ENCODE measurements around the gene YKT6.
A peak's percentile ranks its signal among the peaks of the same experiment; 100 is the strongest.
"Not testable (repeated sequence)": the region's sequence is repeated elsewhere in the genome, so short reads cannot be mapped to it uniquely, and the experiment has no call there.

YKT6 gene

DNA sequence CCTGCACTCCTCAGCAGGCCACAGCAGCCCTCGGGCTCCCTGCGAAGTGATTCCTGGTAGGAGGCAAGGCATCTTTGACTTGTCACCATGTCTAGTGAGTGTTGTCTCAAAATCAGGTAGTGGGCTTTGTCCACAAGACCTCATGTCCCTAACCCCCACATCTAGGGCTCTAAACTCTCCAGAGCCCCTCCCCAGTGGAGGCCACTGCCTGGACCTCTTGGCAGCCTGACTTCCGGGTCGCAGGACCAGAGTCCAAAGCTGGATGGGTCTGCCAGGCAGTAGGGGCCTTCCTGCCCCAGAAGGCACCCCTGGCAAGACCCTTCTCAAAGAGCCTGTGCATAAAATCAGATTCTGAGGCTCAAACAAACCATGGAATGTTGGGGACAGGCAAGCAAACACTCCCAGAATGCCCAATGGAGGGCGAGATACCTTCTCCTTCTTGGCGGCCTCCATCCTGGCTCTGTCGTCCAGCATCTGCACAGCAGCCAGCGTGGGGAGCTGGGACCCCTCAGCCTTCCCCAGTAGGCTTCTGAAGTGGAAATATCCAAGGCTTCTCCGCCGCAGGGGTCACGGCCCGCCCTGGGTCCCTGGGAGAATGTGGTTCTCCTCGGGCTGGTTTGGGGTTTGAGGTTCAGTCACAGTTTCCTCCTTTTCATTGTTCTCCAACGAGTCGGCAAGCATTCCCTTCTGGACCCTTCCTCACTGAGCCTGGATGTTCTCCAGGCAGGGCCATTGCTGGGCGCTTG, 12.1 kb upstream of the YKT6 start:
- FAIRE-seq (no peak), DNase-seq (ENCODE audit: insufficient read length) (no peak)
- no peak for TF ChIP-seq POLR2AphosphoS5 (IDR thresholded peaks at IDR 0.05; ENCODE audit: low read depth, low read length)
- no peak for TF ChIP-seq TAF1 (IDR thresholded peaks at IDR 0.05; ENCODE audit: borderline replicate concordance, low read depth, low read length)
- no peak for TF ChIP-seq POLR2A (IDR thresholded peaks at IDR 0.05; ENCODE audit: low read depth, low read length)

DNA sequence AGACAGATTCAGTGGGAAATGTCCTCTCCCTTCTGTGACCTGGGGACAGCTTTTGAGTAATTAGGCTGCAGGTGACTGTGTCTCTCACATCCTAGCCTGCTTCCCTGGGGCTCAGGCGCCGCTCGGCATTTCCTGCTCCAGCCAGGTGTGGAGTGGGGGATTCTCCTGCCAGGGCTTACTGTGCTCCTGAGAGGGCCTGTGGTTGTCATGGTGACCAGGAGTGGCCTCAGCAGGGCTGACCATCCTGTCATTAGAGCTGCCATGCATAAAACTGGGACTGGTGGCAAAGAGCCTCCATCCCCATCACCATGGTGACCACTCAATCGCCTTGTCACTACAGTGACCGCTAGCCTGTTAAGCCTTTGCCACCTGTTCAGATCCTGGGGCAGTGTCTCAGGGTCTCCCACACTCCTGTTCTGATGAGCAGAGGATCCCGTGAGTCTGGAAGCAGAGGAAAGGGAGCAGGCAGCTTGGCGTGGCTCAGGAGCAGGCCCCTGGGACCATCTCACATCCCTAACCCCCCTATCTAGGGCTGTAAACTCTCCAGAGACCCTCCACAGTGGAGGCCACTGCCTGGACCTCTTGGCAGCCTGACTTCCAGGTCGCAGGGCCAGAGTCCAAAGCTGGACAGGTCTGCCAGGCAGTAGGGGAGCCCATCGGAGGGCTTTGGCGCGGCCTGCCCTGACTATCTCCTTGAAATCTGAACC, 11.3 kb upstream of the YKT6 start, which contains the start of gene GCK:
Gene GCK, minus strand, starts transcription at position 154 of the 707 bp plus-strand sequence. CDS start 486 bp downstream, outside the sequence.
- TF ChIP-seq TAF1 (IDR thresholded peaks at IDR 0.05; ENCODE audit: borderline replicate concordance, low read depth, low read length) = no peak
- TF ChIP-seq POLR2A (IDR thresholded peaks at IDR 0.05; ENCODE audit: low read depth, low read length) = no peak
- no peak for TF ChIP-seq POLR2AphosphoS5 (IDR thresholded peaks at IDR 0.05; ENCODE audit: low read depth, low read length)
- FAIRE-seq (no peak), DNase-seq (ENCODE audit: insufficient read length) (no peak)

DNA sequence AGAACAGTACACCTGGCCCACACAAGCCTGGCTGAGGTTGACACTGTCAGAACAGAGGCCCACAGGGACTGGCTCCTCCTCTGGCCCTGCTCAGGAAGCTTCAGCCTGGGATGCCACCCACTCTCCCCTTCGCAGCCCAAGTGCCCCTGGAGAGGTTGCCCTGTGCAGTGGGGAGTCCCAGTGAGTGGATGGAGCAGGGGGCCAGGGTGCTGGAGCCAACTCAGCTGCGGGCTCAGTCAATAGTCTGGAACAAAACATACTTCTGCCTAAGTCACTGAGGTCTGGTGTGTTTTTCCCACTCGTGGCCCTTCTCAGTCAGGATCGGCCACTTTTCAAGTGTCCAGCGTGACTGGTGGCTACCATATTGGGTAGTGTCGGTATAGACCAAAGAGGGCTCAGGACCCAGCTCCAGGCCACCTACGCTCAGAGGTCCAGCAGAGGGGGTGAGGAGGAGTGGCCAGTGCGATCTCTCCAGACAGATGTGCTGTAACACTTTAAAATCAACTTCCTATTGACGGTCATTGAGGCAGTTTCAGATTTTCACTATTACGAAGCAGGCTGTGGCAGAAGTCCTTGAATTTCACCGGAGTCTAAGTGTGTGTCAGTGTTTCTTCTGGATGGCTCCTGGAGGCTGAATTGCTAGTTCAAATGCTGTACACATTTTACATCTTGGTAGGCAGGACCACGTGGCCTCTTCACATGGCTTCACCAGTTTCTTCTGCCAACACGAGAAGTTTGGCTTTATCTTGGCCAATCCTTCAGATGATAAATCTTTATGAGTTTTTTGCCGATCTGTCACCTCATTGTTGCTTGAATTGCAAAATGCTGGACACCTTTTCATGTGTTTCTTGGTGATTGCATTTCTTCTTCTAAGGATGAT, 10.5 kb upstream of the YKT6 start:
- FAIRE-seq (no peak), DNase-seq (ENCODE audit: insufficient read length) (no peak)
- no peak for TF ChIP-seq POLR2AphosphoS5 (IDR thresholded peaks at IDR 0.05; ENCODE audit: low read depth, low read length)
- TF ChIP-seq TAF1 (IDR thresholded peaks at IDR 0.05; ENCODE audit: borderline replicate concordance, low read depth, low read length) = no peak
- no peak for TF ChIP-seq POLR2A (IDR thresholded peaks at IDR 0.05; ENCODE audit: low read depth, low read length)

DNA sequence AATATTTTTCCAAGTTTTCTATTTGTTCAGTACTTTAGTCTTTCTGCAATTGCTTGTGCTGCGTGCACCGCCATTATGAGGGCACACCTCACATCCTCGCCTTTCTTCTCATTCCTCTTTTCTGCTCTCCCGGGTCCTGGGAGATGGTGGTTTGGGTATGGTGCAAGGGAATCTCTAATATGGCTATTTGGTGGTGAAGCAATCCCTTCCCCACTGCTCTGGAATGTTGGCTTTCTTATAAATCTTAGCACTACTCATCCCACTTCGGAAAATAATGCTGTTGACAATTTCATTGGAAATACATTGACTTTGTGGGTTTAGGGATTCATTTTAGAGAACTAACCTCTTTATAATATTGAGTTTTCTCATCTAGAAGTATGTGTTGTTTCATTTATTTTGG, 9.6 kb upstream of the YKT6 start:
- DNase-seq (ENCODE audit: insufficient read length) = no peak
- TF ChIP-seq TAF1 (IDR thresholded peaks at IDR 0.05; ENCODE audit: borderline replicate concordance, low read depth, low read length) (no peak), POLR2AphosphoS5 (IDR thresholded peaks at IDR 0.05; ENCODE audit: low read depth, low read length) (no peak), POLR2A (IDR thresholded peaks at IDR 0.05; ENCODE audit: low read depth, low read length) (no peak)
- no peak for FAIRE-seq

DNA sequence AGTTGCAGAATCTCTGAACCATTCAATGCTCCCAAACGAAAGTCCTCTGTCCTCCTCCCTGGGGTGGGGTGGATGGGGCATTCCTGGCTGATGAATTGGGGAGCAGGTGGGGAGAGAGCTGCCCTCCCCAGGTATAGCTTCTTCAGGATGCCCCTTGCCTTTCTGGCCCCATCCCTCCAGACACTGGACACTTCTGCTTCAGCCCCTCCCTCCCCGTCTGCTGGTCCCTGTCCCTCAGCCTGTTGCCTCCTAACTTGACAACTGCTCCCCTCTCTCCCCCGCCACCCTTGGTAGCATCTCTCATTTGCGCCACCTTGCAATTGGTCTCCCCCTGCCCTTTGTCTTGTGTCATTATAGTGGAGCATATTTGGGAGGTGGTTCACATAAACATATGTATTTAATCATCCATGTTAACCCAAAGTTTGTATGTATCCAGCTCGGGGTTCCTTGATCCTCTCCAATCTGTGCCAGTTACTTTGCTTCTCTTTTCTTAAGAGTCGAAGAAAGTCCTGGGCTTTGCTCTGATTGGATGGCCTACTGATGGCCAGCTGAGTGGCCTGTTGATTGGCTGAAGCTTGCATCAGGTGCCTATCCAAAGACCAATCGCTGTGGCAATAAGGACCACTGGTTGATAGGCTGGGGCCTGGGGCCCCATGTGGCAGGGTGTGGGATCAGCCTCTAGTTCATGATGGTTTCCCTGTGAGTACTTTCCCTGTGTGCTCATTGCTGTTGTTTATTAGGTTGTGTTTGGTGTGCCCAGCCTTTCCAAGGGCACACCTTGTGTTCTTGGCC, 7.6 kb upstream of the YKT6 start:
- DNase-seq (ENCODE audit: insufficient read length) = no peak
- FAIRE-seq = no peak

DNA sequence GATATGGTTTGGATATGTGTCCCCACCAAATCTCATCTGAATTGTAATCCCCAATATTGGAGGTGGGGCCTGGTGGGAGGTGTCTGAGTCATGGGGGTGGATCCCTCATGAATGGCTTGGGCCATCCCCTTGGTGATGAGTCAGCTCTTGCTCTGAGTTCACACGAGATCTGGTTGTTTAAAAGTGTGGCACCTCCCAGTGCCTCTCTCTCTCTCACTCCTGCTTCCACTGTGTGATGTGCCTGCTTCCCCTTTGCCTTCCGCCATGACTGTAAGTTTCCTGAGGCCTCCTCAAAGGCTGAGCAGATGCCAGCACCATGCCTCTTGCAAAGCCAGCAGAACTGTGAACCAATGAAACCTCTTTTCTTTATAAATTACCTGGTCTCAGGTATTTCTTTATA, 6.7 kb upstream of the YKT6 start:
- DNase-seq (ENCODE audit: insufficient read length) (no peak), FAIRE-seq (no peak)
- TF ChIP-seq POLR2A (IDR thresholded peaks at IDR 0.05; ENCODE audit: low read depth, low read length) = no peak
- TF ChIP-seq TAF1 (IDR thresholded peaks at IDR 0.05; ENCODE audit: borderline replicate concordance, low read depth, low read length) = no peak
- TF ChIP-seq POLR2AphosphoS5 (IDR thresholded peaks at IDR 0.05; ENCODE audit: low read depth, low read length) = no peak

More for the DNA sequence above, 7.6 kb upstream of the YKT6 start:
- no peak for TF ChIP-seq POLR2A (IDR thresholded peaks at IDR 0.05; ENCODE audit: low read depth, low read length)
- TF ChIP-seq POLR2AphosphoS5 (IDR thresholded peaks at IDR 0.05; ENCODE audit: low read depth, low read length) = no peak
- TF ChIP-seq TAF1 (IDR thresholded peaks at IDR 0.05; ENCODE audit: borderline replicate concordance, low read depth, low read length) = no peak

DNA sequence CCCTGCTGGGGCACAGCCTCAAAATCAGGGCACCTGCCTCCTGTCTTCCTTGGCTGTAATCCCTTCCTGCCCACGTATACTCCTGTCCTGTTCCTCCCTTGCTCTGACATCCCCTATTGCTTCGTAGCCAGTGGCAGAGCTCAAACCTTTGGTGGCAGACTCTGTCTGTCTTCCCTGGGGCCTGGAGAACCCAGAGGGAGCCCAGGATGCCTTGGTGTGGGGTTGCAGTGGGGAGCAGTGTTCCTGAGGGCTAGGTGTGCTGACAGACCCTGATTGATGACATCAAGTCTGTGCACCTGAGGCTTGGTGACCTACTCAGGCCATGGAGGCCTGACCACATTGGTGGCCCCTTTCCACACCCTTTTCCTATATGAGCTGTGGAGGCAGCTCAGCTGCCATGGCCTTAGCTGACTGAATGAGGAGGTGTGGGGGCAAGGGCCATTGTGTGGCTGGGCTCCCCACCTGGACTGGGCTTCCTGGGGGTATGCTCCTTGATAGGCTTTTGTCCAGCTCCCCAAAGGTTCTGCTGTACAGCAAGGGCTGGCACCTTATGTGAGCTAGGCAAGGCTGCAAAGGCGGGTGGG, 6.1 kb upstream of the YKT6 start:
- no peak for FAIRE-seq
- TF ChIP-seq POLR2AphosphoS5 (IDR thresholded peaks at IDR 0.05; ENCODE audit: low read depth, low read length) = no peak
- TF ChIP-seq TAF1 (IDR thresholded peaks at IDR 0.05; ENCODE audit: borderline replicate concordance, low read depth, low read length) = no peak
- no peak for TF ChIP-seq POLR2A (IDR thresholded peaks at IDR 0.05; ENCODE audit: low read depth, low read length)
- no peak for DNase-seq (ENCODE audit: insufficient read length)

DNA sequence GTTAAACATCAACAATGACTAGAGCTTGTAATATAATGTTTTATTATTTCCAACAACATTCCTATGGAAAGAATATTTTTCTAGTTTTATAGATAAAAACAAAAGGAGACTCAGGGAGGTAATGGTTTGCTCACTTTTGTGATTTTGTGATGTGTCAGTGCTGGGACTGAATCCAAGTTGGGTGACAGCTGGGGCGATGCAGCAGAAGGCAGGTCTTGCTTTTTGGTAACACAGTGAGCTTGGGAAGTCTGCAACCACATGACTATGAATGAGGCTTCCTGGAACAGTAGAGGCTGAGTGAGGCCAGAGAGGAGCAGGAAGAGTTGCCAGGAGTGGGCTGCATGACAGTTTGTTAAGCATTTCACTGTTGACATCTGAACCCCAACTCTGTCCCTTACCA, 4.9 kb upstream of the YKT6 start:
- TF ChIP-seq TAF1 (IDR thresholded peaks at IDR 0.05; ENCODE audit: borderline replicate concordance, low read depth, low read length) (no peak), POLR2A (IDR thresholded peaks at IDR 0.05; ENCODE audit: low read depth, low read length) (no peak), POLR2AphosphoS5 (IDR thresholded peaks at IDR 0.05; ENCODE audit: low read depth, low read length) (no peak)
- no peak for FAIRE-seq
- DNase-seq (ENCODE audit: insufficient read length) = no peak

DNA sequence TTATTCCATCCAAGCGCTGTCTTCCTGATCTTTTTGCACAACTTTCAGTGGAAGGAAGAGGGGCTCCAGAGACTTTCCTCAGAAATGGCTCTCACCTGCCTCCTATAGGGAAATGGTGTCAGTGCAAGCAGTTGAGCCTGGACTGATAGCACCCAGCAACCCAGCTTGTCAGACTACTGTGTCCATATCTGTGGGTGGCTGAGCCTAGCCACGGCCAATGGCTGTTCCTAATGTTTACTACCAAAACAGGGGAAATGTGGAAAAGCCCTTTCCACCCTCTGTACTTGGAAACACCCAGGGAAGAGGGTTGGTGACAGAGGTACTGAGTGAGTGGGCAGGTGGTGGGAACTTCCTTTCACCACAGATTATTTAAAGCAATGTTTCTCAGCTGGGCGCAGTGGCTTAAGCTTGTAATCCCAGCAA, 4.3 kb upstream of the YKT6 start:
- no peak for TF ChIP-seq TAF1 (IDR thresholded peaks at IDR 0.05; ENCODE audit: borderline replicate concordance, low read depth, low read length)
- FAIRE-seq = peak; percentile 71
- DNase-seq (ENCODE audit: insufficient read length) = no peak

DNA sequence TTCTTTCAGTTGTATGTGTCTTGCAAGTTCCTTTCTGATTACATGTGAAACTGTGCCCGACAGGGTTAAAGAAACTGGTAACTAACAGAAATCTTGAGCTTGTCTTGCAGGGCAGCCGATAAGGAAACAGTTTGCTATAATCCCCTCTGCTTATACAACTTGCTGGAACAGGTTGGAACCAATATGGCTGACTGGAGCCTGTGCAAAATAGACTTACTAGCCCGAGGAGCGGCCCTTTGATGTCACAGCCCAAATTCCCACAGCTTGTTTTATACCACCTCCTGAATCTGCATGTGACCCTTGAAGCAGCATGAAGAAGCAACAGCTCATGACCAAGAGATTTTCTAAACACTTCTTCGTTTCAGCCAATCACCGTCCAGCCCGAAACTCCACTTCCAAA, 3.3 kb upstream of the YKT6 start:
- TF ChIP-seq POLR2AphosphoS5 (IDR thresholded peaks at IDR 0.05; ENCODE audit: low read depth, low read length) = no peak
- TF ChIP-seq POLR2A (IDR thresholded peaks at IDR 0.05; ENCODE audit: low read depth, low read length) = no peak
- TF ChIP-seq TAF1 (IDR thresholded peaks at IDR 0.05; ENCODE audit: borderline replicate concordance, low read depth, low read length) = no peak
- no peak for FAIRE-seq
- no peak for DNase-seq (ENCODE audit: insufficient read length)

DNA sequence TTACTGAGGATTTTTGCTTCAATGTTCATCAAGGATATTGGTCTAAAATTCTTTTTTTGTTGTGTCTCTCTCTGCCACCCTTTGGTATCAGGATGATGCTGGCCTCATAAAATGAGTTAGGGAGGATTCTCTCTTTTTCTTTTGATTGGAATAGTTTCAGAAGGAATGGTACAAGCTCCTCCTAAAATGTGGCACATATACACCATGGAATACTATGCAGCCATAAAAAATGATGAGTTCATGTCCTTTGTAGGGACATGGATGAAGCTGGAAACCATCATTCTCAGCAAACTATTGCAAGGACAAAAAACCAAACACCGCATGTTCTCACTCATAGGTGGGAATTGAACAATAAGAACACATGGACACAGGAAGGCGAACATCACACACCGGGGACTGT, 615 bp upstream of the YKT6 start:
- not testable (repeated sequence) for DNase-seq (ENCODE audit: insufficient read length); FAIRE-seq

Data from GM12892 (cell line).